Glutamatergic neuron (in vitro differentiated cells): ENCODE data around the gene TAPBP. TPM values are rescaled to one million over a fixed set of nuclear protein-coding genes. Genes with fewer than 3 reads are reported as not detected.
A peak's percentile ranks its signal among the peaks of the same experiment; 100 is the strongest.

Experiments used
- DNase-seq: peaks from one replicate; pipeline ENCODE4 v3.0.0; 2022
- H3K27ac Mint-ChIP-seq: one replicate; pipeline ENCODE4 v1.8.0; 2020; ENCODE audit warnings: mild to moderate bottlenecking, mixed read lengths, inconsistent platforms; ENCODE audit not compliant: unreplicated experiment
- H3K27me3 Mint-ChIP-seq: one replicate; pipeline ENCODE4 v1.8.0; 2020; ENCODE audit warnings: mild to moderate bottlenecking, moderate library complexity, mixed read lengths, inconsistent platforms; ENCODE audit not compliant: unreplicated experiment
- H3K36me3 Mint-ChIP-seq: one replicate; pipeline ENCODE4 v1.8.0; 2020; ENCODE audit warnings: mild to moderate bottlenecking, mixed read lengths, inconsistent platforms; ENCODE audit not compliant: unreplicated experiment
- H3K4me1 Mint-ChIP-seq: one replicate; pipeline ENCODE4 v1.8.0; 2020; ENCODE audit warnings: mild to moderate bottlenecking, low read depth, mixed read lengths, inconsistent platforms; ENCODE audit not compliant: unreplicated experiment
- H3K4me3 Mint-ChIP-seq: one replicate; pipeline ENCODE4 v1.8.0; 2020; ENCODE audit warnings: mild to moderate bottlenecking, mixed read lengths, inconsistent platforms; ENCODE audit not compliant: unreplicated experiment
- H3K9me3 Mint-ChIP-seq: one replicate; pipeline ENCODE4 v1.8.0; 2020; ENCODE audit warnings: mild to moderate bottlenecking, moderate library complexity, mixed read lengths, inconsistent platforms; ENCODE audit not compliant: unreplicated experiment
- total RNA-seq: library from RNA; stranded (reverse); fragmentation: NEBNext Ultra II Directional; extraction: Animal tissue kit (Norgen Biotek cat#: 25700); gene quantifications from one replicate; pipeline ENCODE4 v1.2.1, GENCODE V29; 2021; ENCODE audit not compliant: unreplicated experiment
- TF ChIP-seq, protein P1 (sequence below): fragments of 200-600 bp; sonication (generic); IDR thresholded peaks from one replicate; pipeline ENCODE4 v1.5.0; 2021; ENCODE audit not compliant: partially characterized antibody, unreplicated experiment

The TAPBP gene
- total RNA-seq, 1 donor from 2014 or later: 4.7 TPM

DNA sequence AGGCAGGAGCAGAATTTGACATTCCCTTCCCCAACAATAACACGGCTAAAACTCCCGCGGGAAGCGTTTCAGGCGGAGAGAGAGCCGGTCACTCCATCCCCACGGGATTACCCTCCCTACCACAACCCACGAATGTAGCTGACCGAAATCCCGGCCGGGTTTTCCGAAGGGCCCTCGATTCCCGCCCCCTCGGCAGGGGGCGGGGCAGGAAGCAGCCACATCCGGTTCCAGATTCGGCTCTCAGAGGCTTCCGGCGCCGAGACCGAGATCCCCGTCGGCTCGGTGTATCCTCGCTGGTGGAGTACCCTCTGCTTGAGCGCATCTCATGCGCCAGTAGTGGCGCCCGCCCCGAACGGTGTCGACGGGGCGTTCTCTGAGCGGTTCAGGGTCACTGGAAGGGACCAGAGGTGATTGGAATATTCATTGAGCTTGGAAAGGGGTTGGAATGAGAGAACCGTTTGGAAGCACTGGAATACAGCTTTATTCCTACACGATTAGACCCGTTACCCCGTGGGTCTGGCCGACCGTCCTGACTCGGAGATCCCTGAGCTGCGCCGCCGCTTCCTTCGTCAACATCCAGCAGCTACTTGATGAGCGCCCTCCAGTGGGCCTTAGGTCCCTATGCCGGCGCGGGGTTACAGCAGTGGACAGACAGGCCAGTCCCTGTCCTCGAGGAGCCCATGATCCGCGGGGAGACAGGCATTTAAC, 14.5 kb downstream of the TAPBP start:
- TF ChIP-seq, protein P1, sequence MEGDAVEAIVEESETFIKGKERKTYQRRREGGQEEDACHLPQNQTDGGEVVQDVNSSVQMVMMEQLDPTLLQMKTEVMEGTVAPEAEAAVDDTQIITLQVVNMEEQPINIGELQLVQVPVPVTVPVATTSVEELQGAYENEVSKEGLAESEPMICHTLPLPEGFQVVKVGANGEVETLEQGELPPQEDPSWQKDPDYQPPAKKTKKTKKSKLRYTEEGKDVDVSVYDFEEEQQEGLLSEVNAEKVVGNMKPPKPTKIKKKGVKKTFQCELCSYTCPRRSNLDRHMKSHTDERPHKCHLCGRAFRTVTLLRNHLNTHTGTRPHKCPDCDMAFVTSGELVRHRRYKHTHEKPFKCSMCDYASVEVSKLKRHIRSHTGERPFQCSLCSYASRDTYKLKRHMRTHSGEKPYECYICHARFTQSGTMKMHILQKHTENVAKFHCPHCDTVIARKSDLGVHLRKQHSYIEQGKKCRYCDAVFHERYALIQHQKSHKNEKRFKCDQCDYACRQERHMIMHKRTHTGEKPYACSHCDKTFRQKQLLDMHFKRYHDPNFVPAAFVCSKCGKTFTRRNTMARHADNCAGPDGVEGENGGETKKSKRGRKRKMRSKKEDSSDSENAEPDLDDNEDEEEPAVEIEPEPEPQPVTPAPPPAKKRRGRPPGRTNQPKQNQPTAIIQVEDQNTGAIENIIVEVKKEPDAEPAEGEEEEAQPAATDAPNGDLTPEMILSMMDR: peak; percentile 78
- Mint-ChIP-seq H3K27me3 (peaks cover 8% of the 10 kb centered on the region), H3K4me3 (peak overlapping the region; percentile 98), H3K27ac (peak overlapping the region; percentile 91), H3K9me3 (peaks cover 5% of the 10 kb centered on the region), H3K4me1 (no peaks in the 10 kb centered on the region), H3K36me3 (no peaks in the 10 kb centered on the region)
- peak; percentile 94 for DNase-seq

DNA sequence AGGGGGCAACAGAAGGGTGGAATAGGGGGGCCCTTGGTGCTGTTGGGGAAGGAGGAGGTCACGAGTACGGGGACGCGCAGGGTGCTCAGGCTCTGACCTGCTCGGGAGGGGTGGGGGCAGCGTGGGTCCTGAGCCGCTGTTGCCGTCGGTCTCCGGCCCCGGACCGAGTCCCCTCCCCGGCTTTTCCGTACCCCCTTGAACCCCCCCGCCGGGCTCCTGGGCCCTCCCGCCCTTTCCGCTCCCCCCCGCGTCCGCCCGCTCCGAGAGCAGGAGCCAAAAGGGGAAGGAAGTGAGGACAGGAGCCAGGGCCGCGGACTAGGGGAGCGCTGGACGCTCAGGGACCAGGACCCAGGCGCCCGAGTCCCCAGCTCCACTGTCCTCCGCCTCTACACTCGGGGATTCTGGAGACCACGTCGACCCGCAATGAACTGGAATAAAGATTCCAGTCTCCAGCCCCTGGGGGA, 15.1 kb downstream of the TAPBP start, which contains the start of gene RGL2:
TSS of gene RGL2 (minus strand) at position 170 of the 464 bp plus-strand sequence. CDS start 332 bp downstream, outside the sequence.
- no peaks in the 10 kb centered on the region for H3K4me1 Mint-ChIP-seq
- peak; percentile 41 for DNase-seq
- peak within 1 kb of the TSS; percentile 92 for H3K27ac Mint-ChIP-seq
- H3K27me3 Mint-ChIP-seq: peaks cover 9% of the 10 kb centered on the region
- H3K36me3 Mint-ChIP-seq: no peaks in the 10 kb centered on the region
- peaks cover 5% of the 10 kb centered on the region for H3K9me3 Mint-ChIP-seq
- H3K4me3 Mint-ChIP-seq: peak within 1 kb of the TSS; percentile 98
- TF ChIP-seq, protein P1: no peak

DNA sequence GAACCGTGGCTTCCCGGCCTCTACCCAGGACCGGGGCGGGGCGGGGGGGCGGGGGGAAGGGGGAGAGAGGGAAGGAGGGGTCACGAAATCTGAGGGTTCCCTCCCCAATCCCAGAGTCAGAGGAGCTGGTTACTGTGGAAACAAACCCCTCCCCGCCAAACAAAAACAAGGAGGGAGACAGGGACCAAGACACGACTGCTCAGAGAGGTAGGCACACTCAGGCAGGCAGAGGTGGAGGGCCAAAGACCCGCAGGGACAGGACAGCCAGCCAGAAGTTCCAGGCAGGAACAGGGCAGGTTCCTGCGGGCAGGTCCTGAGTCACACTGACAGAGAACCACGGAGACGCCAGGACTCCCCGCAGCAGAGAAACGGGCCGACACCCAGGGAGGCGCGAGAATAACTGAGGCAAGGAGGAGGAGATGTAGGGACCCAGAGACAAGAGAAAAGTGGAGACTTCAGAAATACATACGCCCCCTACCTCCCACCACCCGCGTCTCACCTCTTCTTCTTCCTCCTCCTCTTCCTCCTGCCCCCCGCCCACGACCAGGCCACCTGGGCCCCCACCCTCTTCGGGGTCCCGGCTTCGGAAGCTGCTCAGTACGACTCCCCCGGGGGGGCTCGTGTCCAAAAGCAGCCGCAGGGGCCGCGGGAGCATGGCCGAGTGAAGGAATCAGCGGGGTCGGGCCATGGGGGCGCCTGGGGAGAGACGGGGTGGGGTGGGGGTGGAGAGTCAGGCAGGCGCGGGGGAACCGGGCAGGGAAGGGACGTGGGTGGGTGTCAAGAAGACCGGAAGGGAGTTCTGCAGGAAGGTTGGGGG, 15.7 kb downstream of the TAPBP start:
- no peaks in the 10 kb centered on the region for H3K4me1 Mint-ChIP-seq
- H3K4me3 Mint-ChIP-seq: peak overlapping the region; percentile 98
- peaks cover 9% of the 10 kb centered on the region for H3K27me3 Mint-ChIP-seq
- H3K36me3 Mint-ChIP-seq: no peaks in the 10 kb centered on the region
- peak overlapping the region; percentile 92 for H3K27ac Mint-ChIP-seq
- peak; percentile 45 for DNase-seq
- peaks cover 5% of the 10 kb centered on the region for H3K9me3 Mint-ChIP-seq
- TF ChIP-seq, protein P1: peak; percentile 16

DNA sequence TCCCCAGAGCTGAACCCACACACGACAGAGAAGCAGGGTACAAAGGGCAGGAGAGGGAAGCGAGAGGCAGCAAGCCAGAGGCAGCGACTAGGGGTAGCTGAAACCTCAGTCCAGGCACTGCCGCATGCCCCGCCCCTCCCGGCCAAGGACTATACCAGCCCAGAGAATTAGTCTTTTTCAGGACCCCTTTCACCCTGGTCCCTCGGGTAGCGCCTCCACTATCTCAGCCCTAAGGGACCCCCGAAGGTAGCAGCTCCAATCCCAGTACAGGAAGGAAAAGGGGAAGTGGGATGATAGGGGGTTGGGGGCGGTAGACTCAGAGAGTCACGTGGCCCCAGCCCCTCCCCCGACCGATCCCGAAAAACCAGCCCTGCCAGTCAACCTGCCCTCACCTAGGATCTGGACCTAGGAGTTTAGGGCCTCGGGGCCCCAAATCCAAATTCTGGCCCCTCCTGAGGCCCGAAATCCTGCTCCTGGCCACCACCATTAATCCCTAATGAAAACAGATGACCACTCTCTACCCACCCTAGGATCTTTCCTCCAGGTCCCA, 16.4 kb downstream of the TAPBP start:
- TF ChIP-seq, protein P1: no peak
- H3K4me3 Mint-ChIP-seq: peak overlapping the region; percentile 74
- H3K27me3 Mint-ChIP-seq: peaks cover 9% of the 10 kb centered on the region
- H3K9me3 Mint-ChIP-seq: peaks cover 5% of the 10 kb centered on the region
- no peaks in the 10 kb centered on the region for H3K4me1 Mint-ChIP-seq
- no peaks in the 10 kb centered on the region for H3K36me3 Mint-ChIP-seq
- H3K27ac Mint-ChIP-seq: no peak overlapping the region
- DNase-seq: peak; percentile 52
